HepG2 (cell line): ENCODE data around the gene MIDN. TPM values are rescaled to one million over a fixed set of nuclear protein-coding genes. Genes with fewer than 3 reads are reported as not detected.
A peak's percentile ranks its signal among the peaks of the same experiment; 100 is the strongest.

Experiments used
- CBX5 ChIP-seq: sonication (generic); formaldehyde crosslinking; IDR thresholded peaks from 2 replicates; pipeline ENCODE4 v1.4.0; 2020; ENCODE audit warnings: missing genetic modification reagents, borderline replicate concordance
- CEBPG ChIP-seq: IDR thresholded peaks from 2 replicates; pipeline ENCODE4 v1.6.1; 2016
- CREB1 ChIP-seq, 2 experiments: fragments of 450-650 bp in 1 of 2; IDR thresholded peaks; 2 replicates each; pipeline ENCODE4 v1.6.1; 2016 to 2017; ENCODE audit warnings: control low read depth in 1 of 2, mild to moderate bottlenecking in 1 of 2, missing compliant biosample characterization in 1 of 2, missing genetic modification characterization in 1 of 2
- DNMT1 ChIP-seq: sonication (generic); formaldehyde crosslinking; IDR thresholded peaks from 2 replicates; pipeline ENCODE4 v1.5.1; 2020; ENCODE audit warnings: mild to moderate bottlenecking, missing genetic modification reagents
- ERF ChIP-seq: IDR thresholded peaks from 2 replicates; pipeline ENCODE4 v1.6.1; 2018; ENCODE audit warnings: missing biosample characterization, missing genetic modification reagents
- ESRRA ChIP-seq: sonication (generic); formaldehyde crosslinking; IDR thresholded peaks from 2 replicates; pipeline ENCODE4 v1.5.1; 2020; ENCODE audit warnings: mild to moderate bottlenecking, low read depth, missing genetic modification reagents
- FOXA3 ChIP-seq: IDR thresholded peaks from 2 replicates; pipeline ENCODE4 v1.6.1; 2016; ENCODE audit warnings: missing genetic modification reagents, missing compliant biosample characterization
- ISL2 ChIP-seq: sonication (generic); formaldehyde crosslinking; IDR thresholded peaks from 2 replicates; pipeline ENCODE4 v1.5.0; 2020; ENCODE audit warnings: missing genetic modification reagents
- ISX ChIP-seq: sonication (generic); formaldehyde crosslinking; conservative IDR thresholded peaks from 2 replicates; pipeline ENCODE4 v1.5.0; 2020; ENCODE audit warnings: missing genetic modification reagents
- NR2F2 ChIP-seq: IDR thresholded peaks from 2 replicates; pipeline ENCODE4 v1.6.1; 2012; ENCODE audit warnings: low read depth, inconsistent platforms, borderline replicate concordance
- PCBP2 ChIP-seq: fragments of 200-400 bp; formaldehyde crosslinking; optimal IDR thresholded peaks from 2 replicates; pipeline ENCODE3; 2018; ENCODE audit warnings: low read length, low read depth; ENCODE audit not compliant: poor library complexity, severe bottlenecking
- ZBTB7B ChIP-seq: sonication (generic); formaldehyde crosslinking; IDR thresholded peaks from 2 replicates; pipeline ENCODE4 v1.4.0; 2020; ENCODE audit warnings: missing genetic modification reagents
- ZKSCAN1 ChIP-seq: fragments of 150-350 bp; IDR thresholded peaks from 2 replicates; pipeline ENCODE4 v1.6.1; 2014; ENCODE audit warnings: low read length
- ZSCAN30 ChIP-seq: sonication (generic); formaldehyde crosslinking; IDR thresholded peaks from 2 replicates; pipeline ENCODE4 v1.5.0; 2020; ENCODE audit warnings: mild to moderate bottlenecking, missing genetic modification reagents
- polyA plus RNA-seq, 8 experiments: library from polyadenylated mRNA; depleted of rRNA in 3 of 8; stranded (reverse) in 7 of 8; unstranded in 1 of 8; fragments of >200 nt; fragmentation: Illumina TruSeq in 4 of 8; extraction: Trizol in 4 of 8; gene quantifications; 2 replicates each; pipeline versions ENCODE4 v1.2.1 to v1.2.3, GENCODE V29; 2011 to 2016; ENCODE audit warnings: low read depth in 4 of 8, missing spikeins in 1 of 8, mixed read lengths in 1 of 8; ENCODE audit not compliant: insufficient read depth in 1 of 8
- total RNA-seq, 5 experiments: library from RNA; depleted of rRNA; stranded (reverse); fragments of >200 nt; fragmentation: Illumina TruSeq; extraction: Trizol; gene quantifications; 2 replicates each; pipeline ENCODE4 v1.2.3, GENCODE V29; 2016; ENCODE audit warnings: low read depth in 1 of 5
- TF ChIP-seq, protein P1 (sequence below): sonication (generic); formaldehyde crosslinking; IDR thresholded peaks from 2 replicates; pipeline ENCODE4 v1.4.0; 2020; ENCODE audit warnings: mild to moderate bottlenecking, missing genetic modification reagents
- TF ChIP-seq, protein P2 (sequence below): sonication (generic); formaldehyde crosslinking; IDR thresholded peaks from 2 replicates; pipeline ENCODE4 v1.4.0; 2020; ENCODE audit warnings: missing genetic modification reagents
- TF ChIP-seq, protein P3 (sequence below): IDR thresholded peaks from 2 replicates; pipeline ENCODE4 v1.6.1; 2016; ENCODE audit warnings: control low read depth
- TF ChIP-seq, protein P4 (sequence below): sonication (generic); formaldehyde crosslinking; IDR thresholded peaks from 2 replicates; pipeline ENCODE4 v1.8.0; 2022; ENCODE audit warnings: mild to moderate bottlenecking, missing genetic modification reagents; ENCODE audit not compliant: insufficient replicate concordance
- TF ChIP-seq, protein P5 (sequence below): sonication (generic); formaldehyde crosslinking; IDR thresholded peaks from 2 replicates; pipeline ENCODE4 v1.8.1; 2023; ENCODE audit warnings: missing genetic modification reagents, mild to moderate bottlenecking, borderline replicate concordance

Gene MIDN
- total and polyA plus RNA-seq, 2 of the 13 experiments (the other 11 are each of a cell fraction or from before 2014, with no cell fraction given), result 8.4 to 18.0 TPM

DNA sequence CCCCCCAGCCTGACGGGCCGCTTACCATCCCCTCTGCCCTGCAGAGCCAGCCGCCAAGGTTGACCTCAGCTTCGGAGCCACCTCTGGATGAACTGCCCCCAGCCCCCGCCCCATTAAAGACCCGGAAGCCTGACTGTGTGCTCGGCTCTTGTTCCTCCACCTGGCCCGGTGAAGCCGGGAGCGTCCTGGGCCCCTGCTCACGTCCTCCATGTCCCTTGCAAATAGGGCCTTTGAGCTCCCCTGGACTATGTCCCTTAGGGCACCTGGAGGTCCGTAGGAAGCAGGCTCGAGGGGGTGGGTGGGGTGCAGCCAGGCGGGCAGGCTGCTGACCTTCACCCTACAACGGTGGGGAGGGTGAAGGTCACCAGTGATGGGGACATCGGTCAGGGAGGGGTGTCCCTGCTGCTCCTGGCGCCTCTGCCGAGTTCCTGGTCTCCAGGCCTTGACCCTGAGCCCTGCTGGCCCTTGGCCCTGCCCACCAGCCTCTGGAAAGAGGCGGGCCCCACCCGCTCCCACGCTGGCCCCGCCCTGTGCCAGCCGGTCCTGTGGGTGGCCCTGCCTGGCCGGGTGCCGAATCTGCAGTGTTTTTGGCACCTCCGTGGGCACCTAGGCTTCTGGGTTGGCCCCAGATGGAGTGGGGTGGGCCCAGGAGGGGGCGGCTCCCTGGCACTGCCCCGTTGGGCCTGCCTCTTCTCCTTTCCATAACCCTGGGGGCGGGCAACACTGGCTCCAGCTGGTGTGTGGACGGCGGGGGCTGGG, 3.5 kb upstream of the MIDN start (continued):
- TF ChIP-seq, protein P1, sequence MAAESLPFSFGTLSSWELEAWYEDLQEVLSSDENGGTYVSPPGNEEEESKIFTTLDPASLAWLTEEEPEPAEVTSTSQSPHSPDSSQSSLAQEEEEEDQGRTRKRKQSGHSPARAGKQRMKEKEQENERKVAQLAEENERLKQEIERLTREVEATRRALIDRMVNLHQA (CRISPR knock-in tag), result no peak
- peak; percentile 90 for TF ChIP-seq ZBTB7B (CRISPR knock-in tag)
- peak; percentile 75 for TF ChIP-seq FOXA3 (CRISPR knock-in tag)
- TF ChIP-seq PCBP2, result no peak
- TF ChIP-seq ESRRA (CRISPR knock-in tag), result peak; percentile 100
- TF ChIP-seq, protein P2, sequence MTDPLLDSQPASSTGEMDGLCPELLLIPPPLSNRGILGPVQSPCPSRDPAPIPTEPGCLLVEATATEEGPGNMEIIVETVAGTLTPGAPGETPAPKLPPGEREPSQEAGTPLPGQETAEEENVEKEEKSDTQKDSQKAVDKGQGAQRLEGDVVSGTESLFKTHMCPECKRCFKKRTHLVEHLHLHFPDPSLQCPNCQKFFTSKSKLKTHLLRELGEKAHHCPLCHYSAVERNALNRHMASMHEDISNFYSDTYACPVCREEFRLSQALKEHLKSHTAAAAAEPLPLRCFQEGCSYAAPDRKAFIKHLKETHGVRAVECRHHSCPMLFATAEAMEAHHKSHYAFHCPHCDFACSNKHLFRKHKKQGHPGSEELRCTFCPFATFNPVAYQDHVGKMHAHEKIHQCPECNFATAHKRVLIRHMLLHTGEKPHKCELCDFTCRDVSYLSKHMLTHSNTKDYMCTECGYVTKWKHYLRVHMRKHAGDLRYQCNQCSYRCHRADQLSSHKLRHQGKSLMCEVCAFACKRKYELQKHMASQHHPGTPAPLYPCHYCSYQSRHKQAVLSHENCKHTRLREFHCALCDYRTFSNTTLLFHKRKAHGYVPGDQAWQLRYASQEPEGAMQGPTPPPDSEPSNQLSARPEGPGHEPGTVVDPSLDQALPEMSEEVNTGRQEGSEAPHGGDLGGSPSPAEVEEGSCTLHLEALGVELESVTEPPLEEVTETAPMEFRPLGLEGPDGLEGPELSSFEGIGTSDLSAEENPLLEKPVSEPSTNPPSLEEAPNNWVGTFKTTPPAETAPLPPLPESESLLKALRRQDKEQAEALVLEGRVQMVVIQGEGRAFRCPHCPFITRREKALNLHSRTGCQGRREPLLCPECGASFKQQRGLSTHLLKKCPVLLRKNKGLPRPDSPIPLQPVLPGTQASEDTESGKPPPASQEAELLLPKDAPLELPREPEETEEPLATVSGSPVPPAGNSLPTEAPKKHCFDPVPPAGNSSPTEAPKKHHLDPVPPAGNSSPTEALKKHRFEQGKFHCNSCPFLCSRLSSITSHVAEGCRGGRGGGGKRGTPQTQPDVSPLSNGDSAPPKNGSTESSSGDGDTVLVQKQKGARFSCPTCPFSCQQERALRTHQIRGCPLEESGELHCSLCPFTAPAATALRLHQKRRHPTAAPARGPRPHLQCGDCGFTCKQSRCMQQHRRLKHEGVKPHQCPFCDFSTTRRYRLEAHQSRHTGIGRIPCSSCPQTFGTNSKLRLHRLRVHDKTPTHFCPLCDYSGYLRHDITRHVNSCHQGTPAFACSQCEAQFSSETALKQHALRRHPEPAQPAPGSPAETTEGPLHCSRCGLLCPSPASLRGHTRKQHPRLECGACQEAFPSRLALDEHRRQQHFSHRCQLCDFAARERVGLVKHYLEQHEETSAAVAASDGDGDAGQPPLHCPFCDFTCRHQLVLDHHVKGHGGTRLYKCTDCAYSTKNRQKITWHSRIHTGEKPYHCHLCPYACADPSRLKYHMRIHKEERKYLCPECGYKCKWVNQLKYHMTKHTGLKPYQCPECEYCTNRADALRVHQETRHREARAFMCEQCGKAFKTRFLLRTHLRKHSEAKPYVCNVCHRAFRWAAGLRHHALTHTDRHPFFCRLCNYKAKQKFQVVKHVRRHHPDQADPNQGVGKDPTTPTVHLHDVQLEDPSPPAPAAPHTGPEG, result peak; percentile 32; the same call in 1 of the 2 replicates
- TF ChIP-seq NR2F2, result peak; percentile 96
- peak; percentile 71 for TF ChIP-seq CEBPG
- TF ChIP-seq ZKSCAN1, result peak; percentile 88
- peak; percentile 55; the same call in 1 of the 2 replicates for TF ChIP-seq ISL2 (CRISPR knock-in tag)
- no peak for TF ChIP-seq ZSCAN30
- TF ChIP-seq ISX (CRISPR knock-in tag), result 0 out of 2 replicates have a peak, but pooled peaks have one; percentile 17
- TF ChIP-seq CREB1 (IDR thresholded peaks at IDR 0.05), result no peak
- TF ChIP-seq CREB1 (CRISPR knock-in tag; IDR thresholded peaks at IDR 0.05), result peak; percentile 61; the same call in 1 of the 2 replicates
- TF ChIP-seq, protein P3, sequence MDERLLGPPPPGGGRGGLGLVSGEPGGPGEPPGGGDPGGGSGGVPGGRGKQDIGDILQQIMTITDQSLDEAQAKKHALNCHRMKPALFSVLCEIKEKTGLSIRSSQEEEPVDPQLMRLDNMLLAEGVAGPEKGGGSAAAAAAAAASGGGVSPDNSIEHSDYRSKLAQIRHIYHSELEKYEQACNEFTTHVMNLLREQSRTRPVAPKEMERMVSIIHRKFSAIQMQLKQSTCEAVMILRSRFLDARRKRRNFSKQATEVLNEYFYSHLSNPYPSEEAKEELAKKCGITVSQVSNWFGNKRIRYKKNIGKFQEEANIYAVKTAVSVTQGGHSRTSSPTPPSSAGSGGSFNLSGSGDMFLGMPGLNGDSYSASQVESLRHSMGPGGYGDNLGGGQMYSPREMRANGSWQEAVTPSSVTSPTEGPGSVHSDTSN, result peak; percentile 44; the same call in 1 of the 2 replicates
- peak; percentile 87; the same call in 1 of the 2 replicates for TF ChIP-seq DNMT1 (CRISPR knock-in tag)
- peak; percentile 86; the same call in 1 of the 2 replicates for TF ChIP-seq ERF
- TF ChIP-seq, protein P4, sequence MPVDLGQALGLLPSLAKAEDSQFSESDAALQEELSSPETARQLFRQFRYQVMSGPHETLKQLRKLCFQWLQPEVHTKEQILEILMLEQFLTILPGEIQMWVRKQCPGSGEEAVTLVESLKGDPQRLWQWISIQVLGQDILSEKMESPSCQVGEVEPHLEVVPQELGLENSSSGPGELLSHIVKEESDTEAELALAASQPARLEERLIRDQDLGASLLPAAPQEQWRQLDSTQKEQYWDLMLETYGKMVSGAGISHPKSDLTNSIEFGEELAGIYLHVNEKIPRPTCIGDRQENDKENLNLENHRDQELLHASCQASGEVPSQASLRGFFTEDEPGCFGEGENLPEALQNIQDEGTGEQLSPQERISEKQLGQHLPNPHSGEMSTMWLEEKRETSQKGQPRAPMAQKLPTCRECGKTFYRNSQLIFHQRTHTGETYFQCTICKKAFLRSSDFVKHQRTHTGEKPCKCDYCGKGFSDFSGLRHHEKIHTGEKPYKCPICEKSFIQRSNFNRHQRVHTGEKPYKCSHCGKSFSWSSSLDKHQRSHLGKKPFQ (CRISPR knock-in tag), result no peak
- TF ChIP-seq CBX5 (CRISPR knock-in tag), result 0 out of 2 replicates have a peak, but pooled peaks have one; percentile 65
- TF ChIP-seq, protein P5, sequence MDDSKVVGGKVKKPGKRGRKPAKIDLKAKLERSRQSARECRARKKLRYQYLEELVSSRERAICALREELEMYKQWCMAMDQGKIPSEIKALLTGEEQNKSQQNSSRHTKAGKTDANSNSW (CRISPR knock-in tag), result no peak
